K562 (cell line): ENCODE results near the gene TRIM44. TPM values are rescaled to one million over a fixed set of nuclear protein-coding genes. Genes with fewer than 3 reads are reported as not detected.
A peak's percentile ranks its signal among the peaks of the same experiment; 100 is the strongest.
"Not testable (repeated sequence)": the region's sequence is repeated elsewhere in the genome, so short reads cannot be mapped to it uniquely, and the experiment has no call there.

Experiments
- ATAC-seq: fragments of 200-7000 bp; cut with Tn5 transposase; 3 replicates; pipeline ENCODE4 v1.9.1; 2020; ENCODE audit warnings: moderate library complexity
- BruUV-seq: library from RNA; stranded (reverse); fragments of 400-500 nt; replicated peaks from 2 replicates; lab custom pipeline; 2021; lab: Mats Ljungman, UMichigan
- CTCF ChIA-PET: fragments of 300-600 bp; formaldehyde crosslinking; extraction: SDS; loops from one replicate; lab custom pipeline; 2021; ENCODE audit warnings: low intra/inter-chr PET ratio; lab: Yijun Ruan, JAX
- POLR2A ChIA-PET: fragments of 300-600, 350-650 bp; sonication (Branson Sonifier 250); formaldehyde crosslinking; extraction: SDS; loops from one replicate; lab custom pipeline; 2021; ENCODE audit warnings: antibody characterized with exemption, inconsistent platforms; lab: Yijun Ruan, JAX
- DNase-seq, 4 experiments: peaks; one replicate each; pipeline versions ENCODE4 v3.0.0 to v3.0.0-alpha.2; 2011 to 2018; ENCODE audit warnings: low spot score in 3 of 4, mixed read lengths in 3 of 4; ENCODE audit errors: extremely low read depth in 1 of 4
- FAIRE-seq: peaks from 2 replicates; lab custom pipeline; 2011; peaks lifted over from hg19 to GRCh38; lab: Jason Lieb, UNC
- H2AFZ ChIP-seq: 2 replicates; pipeline ENCODE4 v1.6.0; 2011; ENCODE audit warnings: low read depth, low read length, control low read depth, inconsistent platforms
- H3K27ac ChIP-seq: fragments of 200-600 bp; 3 replicates; pipeline ENCODE4 v1.8.0; 2011; ENCODE audit warnings: low read depth, mild to moderate bottlenecking, control low read depth, inconsistent platforms, low read length, moderate library complexity, mixed read lengths; ENCODE audit errors: extremely low read depth
- H3K27me3 ChIP-seq, 2 experiments: fragments of 300-600 bp in 1 of 2; 2 replicates in 1 of 2; 3 replicates in 1 of 2; pipeline versions ENCODE4 v1.6.0 to v1.8.0; 2011; ENCODE audit warnings: inconsistent platforms in 2 of 2, low read length in 2 of 2, mild to moderate bottlenecking in 1 of 2, mixed read lengths in 1 of 2, moderate library complexity in 1 of 2; ENCODE audit not compliant: control insufficient read depth in 2 of 2, insufficient read depth in 2 of 2
- H3K36me3 ChIP-seq: fragments of 300-600 bp; 3 replicates; pipeline ENCODE4 v1.8.0; 2011; ENCODE audit warnings: mild to moderate bottlenecking, low read length, inconsistent platforms; ENCODE audit not compliant: control insufficient read depth, insufficient read depth
- H3K4me1 ChIP-seq, 2 experiments: fragments of 200-600 bp in 1 of 2; replicated peaks in 1 of 2; 2 replicates in 1 of 2; 3 replicates in 1 of 2; pipeline versions ENCODE4 v1.5.1 to v1.8.0; 2011; ENCODE audit warnings: inconsistent platforms in 2 of 2, low read length in 2 of 2, mild to moderate bottlenecking in 1 of 2, mixed read lengths in 1 of 2, moderate library complexity in 1 of 2; ENCODE audit not compliant: control insufficient read depth in 2 of 2, insufficient read depth in 2 of 2
- H3K4me2 ChIP-seq: 2 replicates; pipeline ENCODE4 v1.6.1; 2011; ENCODE audit warnings: low read length, control low read depth, inconsistent platforms, mixed read lengths; ENCODE audit not compliant: insufficient read depth
- H3K4me3 ChIP-seq: fragments of 200-600 bp; sonication (generic), shearing (Covaris generic); 2 replicates; pipeline ENCODE4 v1.5.1; 2016; ENCODE audit warnings: control low read depth, inconsistent platforms
- H3K79me2 ChIP-seq: fragments of 200-600 bp; 3 replicates; pipeline ENCODE4 v1.8.0; 2011; ENCODE audit warnings: low read length, inconsistent platforms; ENCODE audit not compliant: control insufficient read depth, insufficient read depth
- H3K9ac ChIP-seq, 2 experiments: 2 replicates each; pipeline versions ENCODE4 v1.6.0 to v1.6.1; 2011; ENCODE audit warnings: low read depth in 2 of 2, low read length in 2 of 2, control low read depth in 1 of 2, inconsistent platforms in 1 of 2, mild to moderate bottlenecking in 1 of 2, mixed read lengths in 1 of 2; ENCODE audit not compliant: insufficient read depth in 1 of 2
- H3K9me1 ChIP-seq: one replicate; pipeline ENCODE4 v1.6.0; 2011; ENCODE audit warnings: inconsistent platforms, mild to moderate bottlenecking, low read length, moderate library complexity; ENCODE audit not compliant: control insufficient read depth, insufficient read depth
- H3K9me3 ChIP-seq: replicated peaks from 2 replicates; pipeline ENCODE4 v1.5.1; 2011; ENCODE audit warnings: low read depth, low read length, inconsistent platforms; ENCODE audit not compliant: control insufficient read depth, insufficient read depth
- H4K20me1 ChIP-seq: replicated peaks from 2 replicates; pipeline ENCODE4 v1.6.1; 2011; ENCODE audit warnings: low read length, inconsistent platforms, mixed read lengths; ENCODE audit not compliant: control insufficient read depth, insufficient read depth
- EGR1 ChIP-seq: fragments of 450-650 bp; conservative IDR thresholded peaks from 2 replicates; pipeline ENCODE4 v1.6.1; 2017; ENCODE audit warnings: mild to moderate bottlenecking
- FOXK1 ChIP-seq: sonication (generic); formaldehyde crosslinking; IDR thresholded peaks from 2 replicates; pipeline ENCODE4 v1.8.0; 2022; ENCODE audit warnings: missing genetic modification reagents, mild to moderate bottlenecking, borderline replicate concordance
- HNRNPL ChIP-seq: fragments of 200-400 bp; formaldehyde crosslinking; IDR thresholded peaks from 2 replicates; pipeline ENCODE4 v1.6.1; 2017; ENCODE audit warnings: low read depth, mild to moderate bottlenecking, low read length
- RFX1 ChIP-seq: fragments of 450-650 bp; IDR thresholded peaks from 2 replicates; pipeline ENCODE4 v1.6.1; 2016; ENCODE audit warnings: mild to moderate bottlenecking, moderate library complexity
- TEAD2 ChIP-seq: fragments of 450-650 bp; IDR thresholded peaks from 2 replicates; pipeline ENCODE4 v1.6.1; 2016; ENCODE audit warnings: missing genetic modification characterization, control low read depth, missing compliant biosample characterization
- ZNF184 ChIP-seq: sonication (generic); formaldehyde crosslinking; IDR thresholded peaks from 2 replicates; pipeline ENCODE4 v1.5.0; 2020; ENCODE audit warnings: missing genetic modification reagents
- WGBS: fragments of 100-300 bp; shearing (Covaris generic); methylation state at CpG from one replicate; pipeline ENCODE4 v1.1.6; 2016; ENCODE audit warnings: low coverage, mixed read lengths; ENCODE audit not compliant: insufficient coverage; ENCODE audit errors: missing lambda C conversion rate; 5-methylcytosine and 5-hydroxymethylcytosine counted together
- in situ Hi-C: fragments of 300-500 bp; cut with MboI; formaldehyde crosslinking; loops from 4 replicates; pipeline ENCODE4 v1.15.0; 2018; ENCODE audit warnings: inconsistent platforms, mixed read lengths
- intact Hi-C: fragments of 100-400 bp; cut with micrococcal nuclease; formaldehyde crosslinking; loops from 2 replicates; pipeline ENCODE4 v1.14.2; 2022
- polyA plus RNA-seq, 8 experiments: library from polyadenylated mRNA; depleted of rRNA in 4 of 8; stranded (reverse) in 5 of 8; unstranded in 3 of 8; fragments of >200 nt; fragmentation: Nextera tagmentation in 2 of 8; fragmentation: Illumina TruSeq in 1 of 8; extraction: Ambion mirVana in 2 of 8; extraction: Trizol in 1 of 8; gene quantifications; 2 replicates each; pipeline versions ENCODE4 v1.2.1 to v1.2.3, GENCODE V29; 2011 to 2014; ENCODE audit warnings: inconsistent platforms in 1 of 8, missing spikeins in 1 of 8
- total RNA-seq, 7 experiments: library from RNA; depleted of rRNA in 6 of 7; stranded (reverse); fragments of >200 nt in 6 of 7; fragmentation: Illumina TruSeq in 2 of 7; extraction: Trizol in 2 of 7; gene quantifications; 2 replicates each; pipeline versions ENCODE4 v1.2.1 to v1.2.3, GENCODE V29; 2011 to 2021; ENCODE audit warnings: low replicate concordance in 1 of 7
- TF ChIP-seq, protein P1 (sequence below): fragments of 250-450 bp; sonication (Bioruptor Pico); IDR thresholded peaks from 2 replicates; pipeline ENCODE4 v1.5.0; 2021

The TRIM44 gene
- total and polyA plus RNA-seq, 9 of the 15 experiments (the other 6 are each of a cell fraction or from before 2014, with no cell fraction given) = 8.3 to 105 (median 37.2) TPM

DNA sequence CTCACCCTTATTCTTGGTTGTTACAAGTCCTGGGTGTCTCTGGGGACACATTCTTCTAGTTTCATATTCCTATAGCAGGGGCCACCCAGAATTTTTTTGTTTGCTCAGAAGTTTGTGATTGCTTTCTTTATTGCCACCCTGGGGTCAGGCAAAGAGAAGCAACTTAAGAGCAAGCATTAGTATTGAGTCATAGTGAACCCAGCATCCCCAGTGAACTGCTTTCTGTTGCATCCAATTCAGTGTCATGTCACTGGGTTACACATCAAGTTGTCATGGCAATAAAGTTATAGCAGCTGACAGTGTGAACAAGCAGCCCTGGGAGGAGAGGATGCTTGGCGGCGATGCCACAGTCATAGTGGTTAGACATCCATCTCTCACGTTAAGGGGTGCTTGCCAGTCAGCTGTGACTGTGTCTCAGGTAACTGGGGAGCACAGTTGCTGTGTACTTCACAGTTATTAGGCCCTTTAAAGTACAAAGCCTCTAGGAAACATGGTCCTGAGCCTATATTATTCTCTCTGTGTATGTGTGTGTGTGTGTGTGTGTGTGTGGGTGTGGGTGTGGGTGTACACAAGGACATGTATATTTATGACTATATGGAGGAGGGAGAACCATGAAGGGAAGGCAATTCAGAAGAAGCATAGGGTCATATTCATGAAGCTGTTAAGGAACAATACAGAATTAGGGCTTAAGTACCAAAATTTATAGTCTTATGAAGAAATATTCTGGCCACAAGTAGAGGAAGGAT, 52.5 kb downstream of the TRIM44 start:
- Histone ChIP-seq H3K9me1 (no peaks in the 10 kb centered on the region), H2AFZ (no peak overlapping the region), H3K9me3 (no peaks in the 10 kb centered on the region), H3K4me3 (no peak overlapping the region), H3K4me1 (no peaks in the 10 kb centered on the region), H3K36me3 (no peaks in the 10 kb centered on the region; the same call in 2 of the 3 replicates), H3K4me2 (no peak overlapping the region), H3K79me2 (peaks cover 32% of the 10 kb centered on the region; the same call in 2 of the 3 replicates), H3K27me3 (no peaks in the 10 kb centered on the region), H4K20me1 (no peaks in the 10 kb centered on the region; the same call in 1 of the 2 replicates), H3K27ac (no peak overlapping the region), H3K9ac (no peak overlapping the region)
- TF ChIP-seq RFX1 (peak; percentile 16; the same call in 1 of the 2 replicates), TEAD2 (tag) (no peak), FOXK1 (CRISPR knock-in tag) (no peak), EGR1 (peak; percentile 22; the same call in 1 of the 2 replicates), ZNF184 (CRISPR knock-in tag) (no peak), HNRNPL (no peak)
- TF ChIP-seq, protein P1, sequence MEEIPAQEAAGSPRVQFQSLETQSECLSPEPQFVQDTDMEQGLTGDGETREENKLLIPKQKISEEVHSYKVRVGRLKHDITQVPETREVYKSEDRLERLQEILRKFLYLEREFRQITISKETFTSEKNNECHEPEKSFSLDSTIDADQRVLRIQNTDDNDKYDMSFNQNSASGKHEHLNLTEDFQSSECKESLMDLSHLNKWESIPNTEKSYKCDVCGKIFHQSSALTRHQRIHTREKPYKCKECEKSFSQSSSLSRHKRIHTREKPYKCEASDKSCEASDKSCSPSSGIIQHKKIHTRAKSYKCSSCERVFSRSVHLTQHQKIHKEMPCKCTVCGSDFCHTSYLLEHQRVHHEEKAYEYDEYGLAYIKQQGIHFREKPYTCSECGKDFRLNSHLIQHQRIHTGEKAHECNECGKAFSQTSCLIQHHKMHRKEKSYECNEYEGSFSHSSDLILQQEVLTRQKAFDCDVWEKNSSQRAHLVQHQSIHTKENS (CRISPR knock-in tag) = no peak
- in situ Hi-C loops = no loop called here
- CTCF ChIA-PET = no interaction called here
- 87% methylated on average over 3 of the region's 3 CpGs for WGBS
- POLR2A ChIA-PET = no interaction called here
- FAIRE-seq (no peak), ATAC-seq (no peak), DNase-seq (no peak)
- BruUV-seq = no TSS peak
- intact Hi-C loops = no loop called here

DNA sequence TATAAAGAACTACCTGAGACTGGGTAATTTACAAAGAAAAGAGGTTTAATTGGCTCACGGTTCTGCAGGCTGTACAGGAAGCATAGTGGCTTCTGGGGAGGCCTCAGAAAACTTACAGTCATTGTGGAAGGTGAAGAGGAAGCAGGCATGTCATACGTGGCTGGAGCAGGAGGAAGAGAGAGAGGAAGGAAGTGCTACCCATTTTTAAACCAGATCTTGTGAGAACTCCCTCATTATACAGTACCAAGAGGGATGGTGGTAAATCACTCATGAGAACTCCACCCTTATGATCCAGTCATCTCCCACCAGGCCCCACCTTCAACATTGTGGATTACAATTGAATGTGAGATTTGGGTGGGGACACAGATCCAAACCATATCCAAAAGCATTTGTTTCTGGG, 53.1 kb downstream of the TRIM44 start:
- in situ Hi-C loops, H3K9me3 ChIP-seq, H3K4me2 ChIP-seq, FAIRE-seq, CTCF ChIA-PET, H3K4me3 ChIP-seq, POLR2A ChIA-PET, H2AFZ ChIP-seq, H3K9ac ChIP-seq, ATAC-seq, BruUV-seq, intact Hi-C loops, H3K27ac ChIP-seq, H3K4me1 ChIP-seq, H3K27me3 ChIP-seq, DNase-seq, H4K20me1 ChIP-seq, H3K9me1 ChIP-seq, H3K36me3 ChIP-seq: not testable (repeated sequence)
- WGBS = 48% methylated on average over 2 of the region's 2 CpGs
- H3K79me2 ChIP-seq = peaks cover 37% of the 10 kb centered on the region; the same call in 2 of the 3 replicates
